HFF-Myc (cell line): Measurements from ENCODE around the gene LIPH.
"Not testable (repeated sequence)": the region's sequence is repeated elsewhere in the genome, so short reads cannot be mapped to it uniquely, and the experiment has no call there.

Experiments
- DNase-seq: peaks from one replicate; pipeline ENCODE4 v3.0.0-alpha.2; 2011; ENCODE audit warnings: low read depth; ENCODE audit errors: extremely low read depth
- H3K4me3 ChIP-seq: replicated peaks from 2 replicates; pipeline ENCODE4 v1.5.1; 2011; ENCODE audit warnings: low read depth, mild to moderate bottlenecking, control low read depth, low read length
- TF ChIP-seq, protein P1 (sequence below): IDR thresholded peaks from 2 replicates; pipeline ENCODE4 v1.5.1; 2012; ENCODE audit warnings: mild to moderate bottlenecking, low read depth, low read length, control low read depth; ENCODE audit errors: missing control alignments

LIPH gene

DNA sequence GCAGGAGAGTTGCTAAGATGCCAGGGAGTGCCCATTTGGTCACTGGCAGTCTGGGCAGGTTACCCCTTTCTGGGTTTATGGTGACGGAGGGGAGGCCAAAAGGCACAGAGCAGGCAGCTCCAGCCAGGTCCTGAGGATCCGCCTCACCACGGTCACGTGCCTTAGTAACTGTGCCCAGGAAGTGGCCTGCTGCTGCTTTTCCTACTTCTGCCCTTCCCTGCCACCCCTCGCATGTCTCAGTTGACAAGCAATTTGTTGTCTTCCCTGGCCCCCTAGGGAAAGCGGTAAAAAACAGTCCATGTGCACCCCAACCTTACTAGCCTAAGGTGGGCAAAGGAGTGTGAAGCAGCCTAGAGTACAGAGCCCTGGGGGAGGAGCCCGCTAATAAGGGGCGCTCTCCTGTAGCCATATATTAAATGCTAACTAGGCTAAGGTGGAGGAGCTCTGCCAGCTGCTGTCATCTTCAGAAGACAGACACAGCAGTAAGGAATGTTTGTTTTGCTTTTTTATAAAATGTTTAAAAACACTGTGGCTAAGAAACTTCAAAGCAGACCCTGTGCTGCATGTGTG lies 9.1 kb upstream of the LIPH start:
- H3K4me3 ChIP-seq, result no peak overlapping the region
- no peak for DNase-seq

DNA sequence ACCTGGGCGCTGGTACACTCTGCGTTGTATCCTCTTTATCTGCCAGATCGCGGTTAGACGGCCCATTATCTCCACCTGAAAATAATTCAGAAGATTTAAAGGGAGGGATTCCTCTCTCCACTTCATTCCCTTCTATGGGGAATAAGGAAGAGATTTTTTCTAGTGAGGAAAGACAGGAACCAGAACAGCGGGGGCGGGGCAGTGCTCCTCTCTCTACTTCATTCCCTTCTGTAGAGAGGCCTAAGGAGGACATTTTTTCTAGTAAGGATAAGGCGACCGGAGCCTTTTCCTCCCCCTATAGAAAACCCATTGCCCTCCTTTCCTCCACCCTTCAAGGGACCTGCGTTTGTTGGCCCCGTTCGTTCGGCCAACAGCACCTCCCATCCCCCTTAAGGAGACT lies 8.3 kb upstream of the LIPH start:
- DNase-seq, result no peak
- TF ChIP-seq, protein P1, sequence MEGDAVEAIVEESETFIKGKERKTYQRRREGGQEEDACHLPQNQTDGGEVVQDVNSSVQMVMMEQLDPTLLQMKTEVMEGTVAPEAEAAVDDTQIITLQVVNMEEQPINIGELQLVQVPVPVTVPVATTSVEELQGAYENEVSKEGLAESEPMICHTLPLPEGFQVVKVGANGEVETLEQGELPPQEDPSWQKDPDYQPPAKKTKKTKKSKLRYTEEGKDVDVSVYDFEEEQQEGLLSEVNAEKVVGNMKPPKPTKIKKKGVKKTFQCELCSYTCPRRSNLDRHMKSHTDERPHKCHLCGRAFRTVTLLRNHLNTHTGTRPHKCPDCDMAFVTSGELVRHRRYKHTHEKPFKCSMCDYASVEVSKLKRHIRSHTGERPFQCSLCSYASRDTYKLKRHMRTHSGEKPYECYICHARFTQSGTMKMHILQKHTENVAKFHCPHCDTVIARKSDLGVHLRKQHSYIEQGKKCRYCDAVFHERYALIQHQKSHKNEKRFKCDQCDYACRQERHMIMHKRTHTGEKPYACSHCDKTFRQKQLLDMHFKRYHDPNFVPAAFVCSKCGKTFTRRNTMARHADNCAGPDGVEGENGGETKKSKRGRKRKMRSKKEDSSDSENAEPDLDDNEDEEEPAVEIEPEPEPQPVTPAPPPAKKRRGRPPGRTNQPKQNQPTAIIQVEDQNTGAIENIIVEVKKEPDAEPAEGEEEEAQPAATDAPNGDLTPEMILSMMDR, result no peak
- no peak overlapping the region for H3K4me3 ChIP-seq

More for the DNA sequence above, 9.1 kb upstream of the LIPH start:
- TF ChIP-seq, protein P1, result no peak

DNA sequence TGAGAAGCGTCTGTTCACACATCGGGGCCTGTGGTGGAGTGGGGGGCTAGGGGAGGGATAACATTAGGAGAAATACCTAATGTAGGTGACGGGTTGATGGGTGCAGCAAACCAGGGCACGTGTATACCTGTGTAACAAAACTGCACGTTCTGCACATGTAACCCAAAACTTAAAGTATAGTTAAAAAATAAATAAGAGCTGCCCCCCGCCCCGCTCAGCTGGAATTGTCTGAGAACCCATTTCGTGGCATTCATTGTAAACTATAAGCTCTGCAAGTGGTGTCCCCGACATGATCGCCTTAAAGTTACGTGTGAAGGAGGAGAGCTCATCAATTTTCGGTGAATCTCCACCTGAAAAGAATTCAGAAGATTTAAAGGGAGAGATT lies 7.3 kb upstream of the LIPH start:
- no peak overlapping the region for H3K4me3 ChIP-seq
- TF ChIP-seq, protein P1, result no peak
- no peak for DNase-seq

DNA sequence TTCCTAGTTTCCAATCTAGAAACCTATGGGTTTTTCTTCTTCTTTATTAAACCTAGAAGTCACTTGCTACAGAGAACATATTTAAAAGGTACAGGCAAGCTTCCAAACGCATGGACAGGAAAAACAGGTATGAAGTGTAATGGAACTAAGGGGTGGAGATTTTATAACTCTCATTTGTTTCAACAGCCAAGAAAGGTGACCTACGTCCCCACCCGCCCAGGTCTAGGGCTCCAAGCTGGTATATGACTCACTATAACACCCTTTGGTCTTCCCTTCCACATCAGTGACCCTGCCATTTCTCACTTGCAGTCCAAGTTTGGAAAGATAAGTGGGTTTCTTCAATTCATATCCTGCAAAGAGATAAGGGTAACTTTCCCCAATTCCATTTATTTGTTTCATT lies 6.0 kb upstream of the LIPH start:
- DNase-seq, result no peak
- H3K4me3 ChIP-seq, result no peak overlapping the region
- TF ChIP-seq, protein P1, result no peak

DNA sequence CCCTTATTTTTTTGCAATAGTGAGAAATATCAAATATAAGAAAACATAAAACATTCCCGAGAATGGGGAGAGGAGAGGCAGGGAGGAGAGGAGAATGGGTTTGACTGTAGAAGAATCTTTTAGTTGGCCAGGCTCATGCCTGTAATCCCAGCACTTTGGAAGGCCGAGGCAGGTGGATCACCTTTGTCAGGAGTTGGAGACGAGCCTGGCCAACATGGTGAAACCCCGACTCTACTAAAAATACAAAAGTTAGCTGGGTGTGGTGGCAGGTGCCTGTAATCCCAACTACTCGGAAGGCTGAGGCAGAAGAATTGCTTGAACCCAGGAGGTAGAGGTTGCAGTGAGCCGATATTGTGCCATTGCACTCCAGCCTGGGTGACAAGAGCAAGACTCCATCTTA lies 4.3 kb upstream of the LIPH start:
- not testable (repeated sequence) for H3K4me3 ChIP-seq, DNase-seq

DNA sequence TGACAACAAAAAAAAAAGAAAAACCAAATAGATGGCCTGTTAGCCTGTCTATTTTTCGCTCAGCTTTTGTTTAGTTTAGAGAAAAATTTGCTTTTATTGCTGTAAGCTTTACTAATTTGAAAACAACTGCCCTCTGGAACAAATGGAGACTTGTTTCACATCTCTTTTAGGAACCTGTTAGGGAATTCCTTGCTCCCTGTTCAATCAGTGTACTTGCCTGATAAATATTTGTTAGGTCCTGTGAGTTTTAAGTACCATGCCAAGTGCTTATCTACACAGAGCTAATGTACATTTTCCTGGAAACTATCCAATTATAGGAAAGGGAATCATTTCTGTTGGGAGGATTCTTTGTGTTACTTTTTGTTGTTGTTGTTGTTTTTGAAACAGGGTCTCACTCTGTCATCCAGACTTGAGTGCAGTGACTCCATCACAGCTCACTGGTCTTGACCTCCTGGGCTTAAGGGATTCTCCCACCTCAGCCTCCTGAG lies 3.5 kb upstream of the LIPH start:
- H3K4me3 ChIP-seq, result no peak overlapping the region
- TF ChIP-seq, protein P1, result no peak
- no peak for DNase-seq

DNA sequence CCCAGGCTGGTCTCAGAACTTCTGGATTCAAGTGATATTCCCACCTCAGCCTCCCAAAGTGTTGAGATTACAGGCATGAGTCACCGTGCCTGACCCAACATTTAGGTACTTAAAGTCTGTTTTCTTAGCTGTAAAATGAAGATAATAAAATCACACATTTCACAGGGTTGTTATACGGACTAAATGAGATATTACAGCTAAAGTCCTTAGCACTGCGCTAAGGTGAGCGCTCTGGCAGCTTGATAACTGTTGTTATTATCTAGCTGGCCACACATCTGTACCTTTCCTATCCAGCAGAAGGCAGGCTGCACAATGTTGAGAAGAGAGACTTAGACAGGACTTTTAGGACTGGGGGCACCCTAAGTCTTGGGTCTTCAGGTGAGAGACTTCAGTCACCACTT lies 2.7 kb upstream of the LIPH start:
- H3K4me3 ChIP-seq, result no peak overlapping the region
- DNase-seq, result no peak
- TF ChIP-seq, protein P1, result no peak
